Suprapubic skin (tissue), 4 donors: Measurements from ENCODE around the gene RAD54L.

ENCODE experiments used
- CTCF ChIP-seq, 2 donors: fragments of 200-600 bp in 1 of 2; fragments of 450-650 bp in 1 of 2; sonication (generic) in 1 of 2; IDR thresholded peaks; one replicate each; pipeline ENCODE4 v1.5.1; 2016 to 2019; ENCODE audit warnings: antibody characterized with exemption in 2 of 2, mild to moderate bottlenecking in 1 of 2, moderate library complexity in 1 of 2
- EP300 ChIP-seq: sonication (generic); formaldehyde crosslinking; IDR thresholded peaks from one replicate; pipeline ENCODE4 v1.6.1; 2017; ENCODE audit warnings: antibody characterized with exemption
- POLR2A ChIP-seq, 2 donors: fragments of 450-650 bp; IDR thresholded peaks; one replicate each; pipeline ENCODE4 v1.6.1; 2017; ENCODE audit warnings: antibody characterized with exemption in 2 of 2, mild to moderate bottlenecking in 2 of 2, moderate library complexity in 2 of 2
- POLR2AphosphoS5 ChIP-seq, 3 donors: sonication (generic); formaldehyde crosslinking; IDR thresholded peaks; one replicate each; pipeline ENCODE4 v1.6.1; 2017; ENCODE audit warnings: antibody characterized with exemption in 3 of 3

GRCh38 chr1:46218443-46218842, 29.1 kb upstream of the RAD54L start:
- TF ChIP-seq CTCF (IDR thresholded peaks at IDR 0.05) (no peak), EP300 (no peak), POLR2A (IDR thresholded peaks at IDR 0.05) (no peak), POLR2AphosphoS5 (IDR thresholded peaks at IDR 0.05) (no peak)
